Neural progenitor cell (in vitro differentiated cells): Measurements from ENCODE around the gene SLC5A2.

Source experiments
- CTCF ChIP-seq: fragments of 200-600 bp; sonication (generic); IDR thresholded peaks from 2 replicates; pipeline ENCODE4 v1.5.1; 2017; ENCODE audit warnings: antibody characterized with exemption, mild to moderate bottlenecking
- EZH2 ChIP-seq: fragments of 200-600 bp; sonication (generic); IDR thresholded peaks from 2 replicates; pipeline ENCODE4 v1.6.1; 2017; ENCODE audit warnings: antibody characterized with exemption, mild to moderate bottlenecking, moderate library complexity

- no peak for TF ChIP-seq CTCF
- no peak for TF ChIP-seq EZH2
Observed at GRCh38 chr16:31489298-31489564, 6.3 kb downstream of the SLC5A2 start.
